GM19239 (cell line): ENCODE measurements around the gene TNFRSF12A.
A peak's percentile ranks its signal among the peaks of the same experiment; 100 is the strongest.

Source experiments
- DNase-seq: peaks from one replicate; pipeline ENCODE4 v3.0.0; 2011; ENCODE audit warnings: low spot score; ENCODE audit not compliant: insufficient read length
- FAIRE-seq: peaks from 2 replicates; lab custom pipeline; 2011; peaks lifted over from hg19 to GRCh38; lab: Jason Lieb, UNC

Gene TNFRSF12A

GRCh38 chr16:3009568-3010390 is 10.4 kb upstream of the TNFRSF12A start:
- no peak for DNase-seq
- FAIRE-seq, result no peak

- DNase-seq, result no peak
- FAIRE-seq, result no peak
Observed at GRCh38 chr16:3010510-3010909, 9.7 kb upstream of the TNFRSF12A start.

- DNase-seq (no peak), FAIRE-seq (no peak)
Observed at GRCh38 chr16:3012246-3012645, 7.9 kb upstream of the TNFRSF12A start.

- no peak for FAIRE-seq
- DNase-seq, result no peak
Observed at GRCh38 chr16:3012828-3013420, 7.2 kb upstream of the TNFRSF12A start, which contains the start of gene CLDN9. Gene CLDN9 (plus strand): TSS chr16:3012923. CDS start chr16:3013363, 440 bp downstream.

GRCh38 chr16:3013491-3013951 is 6.6 kb upstream of the TNFRSF12A start:
- DNase-seq, result no peak
- FAIRE-seq, result no peak

GRCh38 chr16:3013998-3014690 is 6.0 kb upstream of the TNFRSF12A start:
- no peak for FAIRE-seq
- no peak for DNase-seq

- DNase-seq (no peak), FAIRE-seq (no peak)
Observed at GRCh38 chr16:3014971-3015370, 5.2 kb upstream of the TNFRSF12A start.

- no peak for FAIRE-seq
- DNase-seq, result no peak
Observed at GRCh38 chr16:3015865-3016521, 4.2 kb upstream of the TNFRSF12A start.

- no peak for FAIRE-seq
Observed at GRCh38 chr16:3017344-3017743, 2.8 kb upstream of the TNFRSF12A start.

GRCh38 chr16:3017794-3018506 is 2.2 kb upstream of the TNFRSF12A start, which contains the start of gene CLDN6:
Gene CLDN6 (minus strand): TSS chr16:3018183. CDS start chr16:3016021, 2,162 bp downstream.
- DNase-seq, result no peak
- FAIRE-seq, result no peak

More at GRCh38 chr16:3017344-3017743, 2.8 kb upstream of the TNFRSF12A start:
- no peak for DNase-seq

GRCh38 chr16:3019594-3020246 is 448 bp upstream of the TNFRSF12A start:
- DNase-seq (no peak), FAIRE-seq (no peak)

- FAIRE-seq (no peak), DNase-seq (no peak)
Observed at GRCh38 chr16:3020604-3021448, 658 bp downstream of the TNFRSF12A start.

GRCh38 chr16:3021449-3022207 is 1.5 kb downstream of the TNFRSF12A start:
- FAIRE-seq (peak; percentile 18), DNase-seq (peak; percentile 76)

GRCh38 chr16:3022208-3022683 is 2.1 kb downstream of the TNFRSF12A start:
- peak; percentile 40 for FAIRE-seq

GRCh38 chr16:3022684-3023414 is 2.7 kb downstream of the TNFRSF12A start:
- DNase-seq (no peak), FAIRE-seq (no peak)

More at GRCh38 chr16:3022208-3022683, 2.1 kb downstream of the TNFRSF12A start:
- no peak for DNase-seq

GRCh38 chr16:3023415-3023668 is 3.2 kb downstream of the TNFRSF12A start:
- no peak for FAIRE-seq
- no peak for DNase-seq
